ENCODE measurements around the gene DCPS. TPM values are rescaled to one million over a fixed set of nuclear protein-coding genes. Genes with fewer than 3 reads are reported as not detected.

The DCPS gene
- total RNA-seq, 1 experiment from 2014 or later = 34.8 TPM

GRCh38 chr11:126329644-126330211 is 25.9 kb downstream of the DCPS start:
- BruUV-seq (replicated peaks) = no TSS peak
- TF ChIP-seq POLR2AphosphoS5 (IDR thresholded peaks at IDR 0.05; ENCODE audit: low read depth, low read length) = no peak
- TF ChIP-seq CTCF (IDR thresholded peaks at IDR 0.05) = no peak
- no peak for TF ChIP-seq SIN3A (IDR thresholded peaks at IDR 0.05; ENCODE audit: borderline replicate concordance, insufficient read depth, low read depth, low read length)
- TF ChIP-seq TCF7L2 (IDR thresholded peaks at IDR 0.05; ENCODE audit: low read depth, low read length) = no peak
- TF ChIP-seq REST (IDR thresholded peaks at IDR 0.05; ENCODE audit: insufficient read depth in 1 of 2, low read depth in 2 of 2, low read length in 1 of 2) = no peak

GRCh38 chr11:126331286-126331685 is 27.4 kb downstream of the DCPS start:
- ChIA-PET POLR2A (no interaction called here), CTCF (no interaction called here)
- in situ Hi-C loops (cut with HindIII; ENCODE audit: low pct_unique_long_range_greater_than_20kb, low sequenced_read_pairs) = no loop called here
- Histone ChIP-seq H3K4me3 (ENCODE audit: low read depth in 2 of 2, low read length in 2 of 2) (no peak overlapping the region), H3K27me3 (ENCODE audit: control insufficient read depth, insufficient read depth, low read length) (no peaks in the 10 kb centered on the region), H3K36me3 (ENCODE audit: control insufficient read depth, insufficient read depth, low read length) (no peaks in the 10 kb centered on the region; the same call in 1 of the 2 replicates), H3K27ac (ENCODE audit: low read length) (no peak overlapping the region), H3K9me3 (ENCODE audit: control insufficient read depth, insufficient read depth, low read depth, low read length) (no peaks in the 10 kb centered on the region), H3K4me1 (ENCODE audit: control insufficient read depth, insufficient read depth, low read length) (no peaks in the 10 kb centered on the region; the same call in 1 of the 2 replicates)
- DNase-seq (ENCODE audit: low read depth, low spot score) = no peak
- TF ChIP-seq REST (IDR thresholded peaks at IDR 0.05; ENCODE audit: insufficient read depth in 1 of 2, low read depth in 2 of 2, low read length in 1 of 2) (no peak), TCF7L2 (IDR thresholded peaks at IDR 0.05; ENCODE audit: low read depth, low read length) (no peak), CTCF (IDR thresholded peaks at IDR 0.05) (no peak), SIN3A (IDR thresholded peaks at IDR 0.05; ENCODE audit: borderline replicate concordance, insufficient read depth, low read depth, low read length) (no peak), POLR2AphosphoS5 (IDR thresholded peaks at IDR 0.05; ENCODE audit: low read depth, low read length) (no peak)
- BruUV-seq (replicated peaks) = no TSS peak
- intact Hi-C loops (cut with micrococcal nuclease; ENCODE audit: unreplicated experiment) = no loop called here
- no peak for ATAC-seq

More at GRCh38 chr11:126329644-126330211, 25.9 kb downstream of the DCPS start:
- no peaks in the 10 kb centered on the region; the same call in 1 of the 2 replicates for H3K4me1 ChIP-seq (ENCODE audit: control insufficient read depth, insufficient read depth, low read length)
- POLR2A ChIA-PET = interaction anchor here (1.2 kb wide), 1 partner anchor 14 kb away, joined by 4 read pairs; no protein-coding TSS in a partner anchor
- no peak overlapping the region for H3K4me3 ChIP-seq (ENCODE audit: low read depth in 2 of 2, low read length in 2 of 2)
- intact Hi-C loops (cut with micrococcal nuclease; ENCODE audit: unreplicated experiment) (no loop called here), in situ Hi-C loops (cut with HindIII; ENCODE audit: low pct_unique_long_range_greater_than_20kb, low sequenced_read_pairs) (no loop called here)
- no peak for DNase-seq (ENCODE audit: low read depth, low spot score)
- no peak for ATAC-seq
- H3K27me3 ChIP-seq (ENCODE audit: control insufficient read depth, insufficient read depth, low read length) = no peaks in the 10 kb centered on the region
- H3K9me3 ChIP-seq (ENCODE audit: control insufficient read depth, insufficient read depth, low read depth, low read length) = no peaks in the 10 kb centered on the region
- H3K36me3 ChIP-seq (ENCODE audit: control insufficient read depth, insufficient read depth, low read length) = no peaks in the 10 kb centered on the region; the same call in 1 of the 2 replicates
- no peak overlapping the region for H3K27ac ChIP-seq (ENCODE audit: low read length)
- CTCF ChIA-PET = interaction anchor here (0.7 kb wide), 1 partner anchor 112 kb away, joined by 3 read pairs; no protein-coding TSS in a partner anchor
